ENCODE data around the gene RAB11FIP3. TPM values are rescaled to one million over a fixed set of nuclear protein-coding genes. Genes with fewer than 3 reads are reported as not detected.

The RAB11FIP3 gene
- total RNA-seq, 1 experiment from 2014 or later, result 35.8 TPM

DNA sequence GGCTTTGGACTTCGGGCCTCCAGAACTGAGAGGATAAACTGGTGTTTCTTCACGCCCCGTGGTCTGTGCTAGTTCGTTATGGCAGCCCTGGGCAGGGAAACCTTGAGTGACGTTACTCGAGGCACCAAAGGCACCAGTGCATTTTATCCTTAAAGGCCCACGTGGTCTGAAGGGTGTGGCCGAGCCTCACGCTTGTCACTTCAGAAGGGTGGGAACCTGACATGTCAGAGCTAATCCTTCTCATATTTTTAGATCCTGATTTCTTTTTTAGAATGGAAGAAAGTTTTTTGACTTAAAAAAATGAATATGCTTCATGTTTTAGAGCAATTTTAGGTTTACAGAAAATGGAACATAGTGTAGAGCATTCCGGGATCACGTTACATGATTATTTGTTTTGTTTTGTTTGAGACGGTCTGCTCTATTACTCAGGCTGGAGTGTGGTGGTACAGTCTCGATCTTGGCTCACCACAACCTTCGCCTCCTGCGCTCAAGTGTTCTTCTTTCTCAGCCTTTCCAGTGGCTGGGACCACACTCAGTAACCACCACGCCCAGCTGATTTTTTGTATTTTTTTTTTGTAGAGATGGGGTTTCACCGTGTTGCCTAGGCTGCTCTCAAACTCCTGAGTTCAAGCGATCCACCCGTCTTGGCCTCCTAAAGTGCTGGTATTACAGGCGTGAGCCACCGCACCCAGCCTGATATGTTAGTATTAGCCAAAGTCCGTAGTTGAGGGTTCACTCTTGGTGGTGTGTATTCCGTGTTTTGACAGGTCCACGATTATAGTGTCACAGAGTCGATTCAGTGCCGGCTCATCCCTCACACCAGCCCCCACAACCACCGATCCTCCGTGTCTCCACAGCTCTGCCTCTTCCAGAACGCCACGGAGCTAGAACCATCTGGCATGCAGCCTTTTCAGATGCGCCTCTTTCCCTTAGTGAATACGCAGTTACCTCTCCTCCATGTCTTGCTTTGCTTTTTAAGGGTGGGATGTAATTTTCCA lies 47.9 kb downstream of the RAB11FIP3 start:
- Mint-ChIP-seq H3K4me1 (ENCODE audit: low read depth, unreplicated experiment) (peaks cover 10% of the 10 kb centered on the region), H3K27ac (ENCODE audit: unreplicated experiment) (no peak overlapping the region), H3K9me3 (ENCODE audit: unreplicated experiment) (no peaks in the 10 kb centered on the region), H3K36me3 (ENCODE audit: insufficient read depth, unreplicated experiment) (peaks cover 5% of the 10 kb centered on the region), H3K27me3 (ENCODE audit: insufficient read depth, unreplicated experiment) (no peaks in the 10 kb centered on the region), H3K4me3 (ENCODE audit: unreplicated experiment) (no peak overlapping the region)
- no TSS peak for BruUV-seq (replicated peaks)
- CTCF ChIA-PET, result interaction anchor here (0.6 kb wide), 1 partner anchor 9 kb away, joined by 3 read pairs; no protein-coding TSS in a partner anchor
- Histone ChIP-seq H3K36me3 (ENCODE audit: control insufficient read depth, insufficient read depth, low read length) (no peaks in the 10 kb centered on the region; the same call in 1 of the 2 replicates), H3K4me3 (ENCODE audit: low read depth, low read length) (no peak overlapping the region), H3K27me3 (replicated peaks; ENCODE audit: control insufficient read depth, insufficient read depth, low read length) (no peaks in the 10 kb centered on the region), H3K4me1 (no peaks in the 10 kb centered on the region), H3K9me3 (no peaks in the 10 kb centered on the region)
- intact Hi-C loops (cut with micrococcal nuclease; ENCODE audit: unreplicated experiment), result no loop called here
- POLR2A ChIA-PET, result no interaction called here
- TF ChIP-seq, protein P1, sequence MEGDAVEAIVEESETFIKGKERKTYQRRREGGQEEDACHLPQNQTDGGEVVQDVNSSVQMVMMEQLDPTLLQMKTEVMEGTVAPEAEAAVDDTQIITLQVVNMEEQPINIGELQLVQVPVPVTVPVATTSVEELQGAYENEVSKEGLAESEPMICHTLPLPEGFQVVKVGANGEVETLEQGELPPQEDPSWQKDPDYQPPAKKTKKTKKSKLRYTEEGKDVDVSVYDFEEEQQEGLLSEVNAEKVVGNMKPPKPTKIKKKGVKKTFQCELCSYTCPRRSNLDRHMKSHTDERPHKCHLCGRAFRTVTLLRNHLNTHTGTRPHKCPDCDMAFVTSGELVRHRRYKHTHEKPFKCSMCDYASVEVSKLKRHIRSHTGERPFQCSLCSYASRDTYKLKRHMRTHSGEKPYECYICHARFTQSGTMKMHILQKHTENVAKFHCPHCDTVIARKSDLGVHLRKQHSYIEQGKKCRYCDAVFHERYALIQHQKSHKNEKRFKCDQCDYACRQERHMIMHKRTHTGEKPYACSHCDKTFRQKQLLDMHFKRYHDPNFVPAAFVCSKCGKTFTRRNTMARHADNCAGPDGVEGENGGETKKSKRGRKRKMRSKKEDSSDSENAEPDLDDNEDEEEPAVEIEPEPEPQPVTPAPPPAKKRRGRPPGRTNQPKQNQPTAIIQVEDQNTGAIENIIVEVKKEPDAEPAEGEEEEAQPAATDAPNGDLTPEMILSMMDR (IDR thresholded peaks at IDR 0.05; ENCODE audit: insufficient read depth in 1 of 2, low read depth in 1 of 2, low read length in 1 of 2, severe bottlenecking in 1 of 2, unreplicated experiment in 1 of 2), result no peak
- DNase-seq, result no peak

DNA sequence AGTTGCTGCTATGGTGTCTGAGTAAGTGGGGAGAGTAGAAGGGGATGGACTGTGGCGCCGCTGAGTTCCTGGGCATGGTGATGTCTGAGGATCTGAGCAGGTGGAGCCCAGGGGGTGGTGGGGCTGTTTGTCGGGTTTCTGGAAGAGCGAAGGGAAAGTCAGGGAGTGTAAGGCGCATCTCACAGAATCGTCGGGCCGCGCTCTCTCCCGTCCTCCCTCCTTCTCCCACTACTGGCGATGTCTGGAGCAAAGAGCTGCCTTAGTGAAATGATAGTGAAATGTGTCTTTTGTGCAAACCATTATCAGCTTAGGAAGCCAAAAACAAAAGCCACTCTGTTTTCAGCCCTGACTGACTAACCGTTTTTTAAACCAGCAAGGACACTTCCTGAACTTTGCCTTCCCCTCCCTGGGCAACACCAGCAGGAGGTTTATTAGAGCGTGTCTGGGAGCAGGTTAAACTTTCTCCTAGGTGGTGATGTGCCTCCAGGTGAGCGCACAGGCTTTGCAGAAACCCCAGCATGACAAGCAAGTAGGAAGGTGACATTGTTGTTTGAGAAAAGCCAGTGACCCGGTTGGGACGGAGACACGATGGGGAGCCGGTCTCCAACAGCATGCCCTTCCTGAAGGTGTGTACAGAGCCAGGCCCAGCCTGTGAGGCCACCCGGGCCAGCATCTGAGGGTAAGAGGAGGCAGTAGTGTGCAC lies 49.1 kb downstream of the RAB11FIP3 start:
- Mint-ChIP-seq H3K27ac (ENCODE audit: unreplicated experiment) (peak overlapping the region; percentile 57), H3K36me3 (ENCODE audit: insufficient read depth, unreplicated experiment) (peaks cover 5% of the 10 kb centered on the region), H3K4me3 (ENCODE audit: unreplicated experiment) (no peak overlapping the region), H3K27me3 (ENCODE audit: insufficient read depth, unreplicated experiment) (no peaks in the 10 kb centered on the region), H3K4me1 (ENCODE audit: low read depth, unreplicated experiment) (peaks cover 10% of the 10 kb centered on the region), H3K9me3 (ENCODE audit: unreplicated experiment) (no peaks in the 10 kb centered on the region)
- DNase-seq, result no peak
- BruUV-seq (replicated peaks), result no TSS peak
- H3K4me3 ChIP-seq (ENCODE audit: low read depth, low read length), result no peak overlapping the region
- no peaks in the 10 kb centered on the region for H3K27me3 ChIP-seq (replicated peaks; ENCODE audit: control insufficient read depth, insufficient read depth, low read length)
- CTCF ChIA-PET, result interaction anchor here (1.0 kb wide), 1 partner anchor 38 kb away, joined by 3 read pairs; no protein-coding TSS in a partner anchor
- H3K9me3 ChIP-seq, result no peaks in the 10 kb centered on the region
- no peaks in the 10 kb centered on the region for H3K4me1 ChIP-seq
- intact Hi-C loops (cut with micrococcal nuclease; ENCODE audit: unreplicated experiment), result no loop called here
- POLR2A ChIA-PET, result no interaction called here
- no peaks in the 10 kb centered on the region; the same call in 1 of the 2 replicates for H3K36me3 ChIP-seq (ENCODE audit: control insufficient read depth, insufficient read depth, low read length)
- TF ChIP-seq, protein P1 (IDR thresholded peaks at IDR 0.05; ENCODE audit: insufficient read depth in 1 of 2, low read depth in 1 of 2, low read length in 1 of 2, severe bottlenecking in 1 of 2, unreplicated experiment in 1 of 2), result no peak

- CTCF ChIA-PET, result no interaction called here
Observed at GRCh38 chr16:476039-476438, 50.6 kb downstream of the RAB11FIP3 start.

More at GRCh38 chr16:476039-476438, 50.6 kb downstream of the RAB11FIP3 start:
- Histone ChIP-seq H3K4me3 (ENCODE audit: low read depth, low read length) (no peak overlapping the region), H3K9me3 (no peaks in the 10 kb centered on the region), H3K36me3 (ENCODE audit: control insufficient read depth, insufficient read depth, low read length) (no peaks in the 10 kb centered on the region; the same call in 1 of the 2 replicates), H3K4me1 (no peaks in the 10 kb centered on the region), H3K27me3 (replicated peaks; ENCODE audit: control insufficient read depth, insufficient read depth, low read length) (no peaks in the 10 kb centered on the region)
- no TSS peak for BruUV-seq (replicated peaks)
- POLR2A ChIA-PET, result no interaction called here
- Mint-ChIP-seq H3K27me3 (ENCODE audit: insufficient read depth, unreplicated experiment) (no peaks in the 10 kb centered on the region), H3K4me1 (ENCODE audit: low read depth, unreplicated experiment) (peaks cover 10% of the 10 kb centered on the region), H3K9me3 (ENCODE audit: unreplicated experiment) (no peaks in the 10 kb centered on the region), H3K36me3 (ENCODE audit: insufficient read depth, unreplicated experiment) (peaks cover 5% of the 10 kb centered on the region), H3K4me3 (ENCODE audit: unreplicated experiment) (no peak overlapping the region), H3K27ac (ENCODE audit: unreplicated experiment) (no peak overlapping the region)
- TF ChIP-seq, protein P1 (IDR thresholded peaks at IDR 0.05; ENCODE audit: insufficient read depth in 1 of 2, low read depth in 1 of 2, low read length in 1 of 2, severe bottlenecking in 1 of 2, unreplicated experiment in 1 of 2), result no peak
- no peak for DNase-seq
- intact Hi-C loops (cut with micrococcal nuclease; ENCODE audit: unreplicated experiment), result no loop called here

All from Caco-2 (cell line).